GM12872 (cell line): ENCODE measurements around the gene GGA1.

Source experiments
- TF ChIP-seq, protein P1 (sequence below): IDR thresholded peaks from 3 replicates; pipeline ENCODE4 v1.5.1; 2011; ENCODE audit warnings: low read depth, mild to moderate bottlenecking, low read length, moderate library complexity; ENCODE audit not compliant: insufficient read depth

GGA1 gene

DNA sequence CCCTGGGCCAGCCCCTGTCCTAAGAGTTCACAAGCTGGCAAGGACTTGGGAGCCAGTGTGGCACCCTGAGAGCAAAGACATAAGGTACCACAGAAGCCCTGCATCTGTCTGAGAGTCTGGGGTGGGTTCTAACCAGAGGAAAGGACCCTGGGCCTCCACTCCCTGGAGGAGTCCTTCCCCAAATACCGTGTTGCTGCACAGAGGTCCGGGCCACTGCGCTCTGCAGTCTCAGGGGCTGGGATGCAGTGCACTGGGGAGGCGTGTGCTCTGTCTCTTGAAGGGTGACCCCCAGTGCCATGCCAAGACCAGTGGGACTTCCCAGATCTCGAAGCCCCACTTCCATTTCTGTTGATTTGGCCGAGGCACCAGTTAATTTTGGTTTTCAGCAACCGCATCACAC lies 26.5 kb downstream of the GGA1 start:
- TF ChIP-seq, protein P1, sequence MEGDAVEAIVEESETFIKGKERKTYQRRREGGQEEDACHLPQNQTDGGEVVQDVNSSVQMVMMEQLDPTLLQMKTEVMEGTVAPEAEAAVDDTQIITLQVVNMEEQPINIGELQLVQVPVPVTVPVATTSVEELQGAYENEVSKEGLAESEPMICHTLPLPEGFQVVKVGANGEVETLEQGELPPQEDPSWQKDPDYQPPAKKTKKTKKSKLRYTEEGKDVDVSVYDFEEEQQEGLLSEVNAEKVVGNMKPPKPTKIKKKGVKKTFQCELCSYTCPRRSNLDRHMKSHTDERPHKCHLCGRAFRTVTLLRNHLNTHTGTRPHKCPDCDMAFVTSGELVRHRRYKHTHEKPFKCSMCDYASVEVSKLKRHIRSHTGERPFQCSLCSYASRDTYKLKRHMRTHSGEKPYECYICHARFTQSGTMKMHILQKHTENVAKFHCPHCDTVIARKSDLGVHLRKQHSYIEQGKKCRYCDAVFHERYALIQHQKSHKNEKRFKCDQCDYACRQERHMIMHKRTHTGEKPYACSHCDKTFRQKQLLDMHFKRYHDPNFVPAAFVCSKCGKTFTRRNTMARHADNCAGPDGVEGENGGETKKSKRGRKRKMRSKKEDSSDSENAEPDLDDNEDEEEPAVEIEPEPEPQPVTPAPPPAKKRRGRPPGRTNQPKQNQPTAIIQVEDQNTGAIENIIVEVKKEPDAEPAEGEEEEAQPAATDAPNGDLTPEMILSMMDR, result no peak

DNA sequence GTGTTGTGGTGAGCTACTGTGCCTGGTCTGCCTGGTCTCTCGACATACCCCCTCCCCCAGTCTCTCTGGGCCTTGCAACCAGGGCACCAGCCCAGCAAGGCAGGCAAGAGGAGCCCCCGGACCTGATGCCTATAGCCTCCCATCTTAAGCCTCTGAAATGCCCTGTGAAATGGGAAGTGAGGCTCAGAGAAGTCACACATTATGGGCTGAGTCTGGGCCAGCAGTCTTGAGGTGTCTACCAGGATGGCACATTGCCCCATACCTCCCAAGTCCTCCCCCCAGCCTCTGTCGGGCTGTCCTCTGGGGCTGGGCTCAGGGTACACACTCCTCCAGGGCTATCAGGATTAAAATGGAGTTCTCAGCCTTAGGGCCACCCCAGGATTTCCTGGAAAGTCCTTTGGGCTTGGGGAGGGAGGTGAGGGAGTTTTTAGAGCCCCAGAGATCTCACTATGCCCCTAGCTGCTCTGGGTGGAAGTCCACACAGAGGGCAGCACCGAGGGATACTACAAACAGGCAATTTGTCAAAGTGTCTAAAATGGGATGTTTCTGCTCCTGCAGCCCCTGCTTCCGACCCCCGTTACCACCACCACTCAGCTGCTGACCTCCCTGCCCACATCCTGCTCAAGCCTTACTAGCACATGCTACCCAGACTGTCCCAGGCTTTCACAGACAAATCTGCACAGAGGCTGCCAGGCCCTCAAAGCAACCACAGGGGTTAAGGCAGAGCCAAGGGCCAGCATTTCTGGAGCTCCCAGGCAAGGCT lies 27.7 kb downstream of the GGA1 start:
- TF ChIP-seq, protein P1, result peak; percentile 31; the same call in 2 of the 3 replicates

DNA sequence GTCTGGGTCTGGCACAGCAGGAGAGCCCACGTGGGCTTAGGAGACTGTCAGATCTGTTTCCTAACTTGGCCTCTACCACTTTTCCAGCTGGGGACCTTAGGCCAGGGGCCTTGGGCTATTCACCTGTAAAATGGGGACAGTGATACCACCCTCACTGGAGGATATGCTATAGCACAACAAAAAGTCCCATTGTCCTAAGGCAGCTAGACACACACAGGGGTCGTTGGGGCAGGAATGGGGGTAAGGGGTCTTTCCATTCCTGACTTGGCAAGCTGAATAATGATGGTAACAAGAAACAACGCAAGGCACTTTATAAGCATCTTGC lies 28.3 kb downstream of the GGA1 start:
- TF ChIP-seq, protein P1, result no peak

DNA sequence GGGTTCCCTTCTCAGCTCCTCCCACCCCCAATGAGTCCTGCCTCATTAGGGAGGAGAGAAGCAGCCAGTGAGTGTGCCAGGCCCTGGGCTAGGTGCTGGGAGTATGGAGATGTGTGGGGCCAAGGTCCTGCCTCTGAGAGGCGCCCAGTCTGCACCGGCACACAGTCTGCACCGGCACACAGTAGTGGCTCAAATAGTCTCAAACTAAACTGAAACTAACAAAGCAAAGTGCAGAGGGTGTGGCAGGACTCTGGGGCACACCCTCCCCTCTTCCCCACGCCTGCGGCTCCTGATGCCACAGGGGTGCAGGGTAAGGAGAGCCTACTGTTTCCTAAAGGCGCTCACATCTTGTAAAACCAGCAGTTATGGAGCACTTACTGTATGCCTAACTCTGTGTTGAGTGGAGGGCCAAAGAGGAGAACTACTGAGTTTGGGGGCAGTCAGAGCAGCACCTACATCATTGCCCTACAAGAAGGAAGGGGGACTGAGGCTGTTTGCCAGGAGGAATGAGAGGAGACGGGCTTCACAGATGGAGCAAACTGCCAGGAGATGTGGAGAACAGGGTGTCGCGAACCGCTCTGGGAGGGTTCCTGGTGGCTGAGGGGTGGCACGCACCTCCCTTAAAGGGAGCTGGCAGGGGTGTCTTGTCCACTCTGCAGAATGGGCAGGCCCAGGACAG lies 29.9 kb downstream of the GGA1 start:
- TF ChIP-seq, protein P1, result no peak

DNA sequence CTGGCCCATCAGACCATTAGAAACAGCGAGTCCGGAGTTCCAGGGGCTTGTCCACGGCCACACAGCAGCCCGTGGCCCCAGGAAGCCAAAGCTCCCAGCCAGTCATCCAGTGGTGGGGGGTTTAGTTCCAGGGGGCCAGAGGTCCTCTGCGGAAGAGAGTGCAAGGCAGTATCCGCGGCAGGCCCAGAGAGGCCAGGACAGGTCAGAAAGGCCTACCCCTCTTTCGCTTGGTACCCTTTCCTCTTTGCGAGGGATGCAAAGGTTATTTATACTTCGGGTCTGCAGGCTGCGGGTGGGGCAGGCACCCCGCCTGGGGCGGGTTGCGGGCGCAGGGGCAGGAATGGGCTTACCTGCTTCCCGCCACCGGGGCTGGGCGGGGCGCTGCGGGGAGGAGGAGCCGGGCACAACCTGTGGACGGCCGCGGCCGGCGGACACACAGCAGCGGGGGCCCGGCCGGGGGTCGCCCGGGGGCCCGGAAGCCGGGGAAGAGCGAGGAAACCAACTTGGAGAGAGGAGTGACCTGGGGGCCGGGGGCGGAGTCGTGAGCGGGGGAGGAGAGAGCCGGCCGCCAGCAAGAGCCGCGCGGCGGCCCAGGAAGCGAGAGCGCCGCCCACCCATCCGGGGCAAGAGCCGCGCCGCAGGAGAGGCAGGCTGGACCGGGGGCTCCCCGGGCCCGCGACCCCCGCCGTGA lies 30.6 kb downstream of the GGA1 start, which contains the start of gene SH3BP1:
Gene SH3BP1 (plus strand): TSS at position 600 of the 691 bp plus-strand sequence. CDS start 119 bp downstream, outside the sequence.
- TF ChIP-seq, protein P1, result no peak

DNA sequence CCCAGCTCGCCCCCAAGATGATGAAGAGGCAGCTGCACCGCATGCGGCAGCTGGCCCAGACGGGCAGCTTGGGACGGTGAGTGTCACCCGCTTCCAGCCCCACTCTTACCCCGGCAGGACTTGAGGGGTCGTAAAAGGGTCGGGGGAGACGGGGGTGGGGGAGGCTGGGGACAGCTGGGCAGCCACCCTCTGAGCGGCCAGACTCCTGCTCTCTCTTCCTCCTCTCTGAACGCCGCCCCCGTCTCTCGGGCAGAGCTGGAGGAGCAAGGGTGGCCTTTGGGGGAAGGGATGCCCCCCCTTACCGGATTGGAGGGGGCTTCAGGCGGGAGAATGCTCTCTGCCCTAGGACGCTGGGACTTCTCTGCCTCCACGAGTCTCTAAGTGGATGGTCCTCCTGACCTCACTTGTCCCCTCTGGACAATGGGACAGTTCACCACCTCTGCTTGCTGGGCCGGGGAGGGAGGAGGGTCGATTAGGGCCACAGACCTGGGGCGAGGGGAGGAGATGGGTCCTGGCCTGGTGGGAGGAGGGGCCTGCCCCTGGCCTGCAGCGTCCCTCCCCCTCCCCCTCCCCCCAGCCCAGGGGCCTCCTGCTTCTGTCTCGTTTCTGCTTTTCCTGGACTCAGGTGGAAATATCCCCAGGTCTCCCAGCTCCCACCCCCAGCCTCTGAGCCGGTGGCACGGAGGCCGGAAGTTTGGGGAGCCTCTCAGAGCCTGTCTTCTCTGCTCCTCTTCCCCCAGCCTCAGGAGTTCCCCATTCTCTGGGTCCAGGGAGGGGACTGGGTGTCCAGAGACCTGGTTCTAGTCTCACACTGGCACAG lies 31.3 kb downstream of the GGA1 start:
- TF ChIP-seq, protein P1, result no peak
